ENCODE measurements around the gene TRMT44.

The TRMT44 gene

GRCh38 chr4:8439168-8439567, 1.4 kb upstream of the TRMT44 start:
- peak overlapping the region; percentile 80 for H3K27ac ChIP-seq (ENCODE audit: poor library complexity, severe bottlenecking)
- peak overlapping the region; percentile 98 for H3K4me3 ChIP-seq (ENCODE audit: severe bottlenecking)
- no peaks in the 10 kb centered on the region for H3K27me3 ChIP-seq (ENCODE audit: insufficient read depth, poor library complexity, severe bottlenecking)
- H3K4me1 ChIP-seq (ENCODE audit: insufficient read depth, poor library complexity, severe bottlenecking): peaks cover 44% of the 10 kb centered on the region
- no peaks in the 10 kb centered on the region for H3K9me3 ChIP-seq (ENCODE audit: severe bottlenecking)
- TF ChIP-seq CTCF (IDR thresholded peaks at IDR 0.05; ENCODE audit: poor library complexity, severe bottlenecking): no peak
- DNase-seq (ENCODE audit: low spot score): no peak
- H3K36me3 ChIP-seq (ENCODE audit: low read depth): peaks cover 4% of the 10 kb centered on the region; the same call in 1 of the 2 replicates
- ATAC-seq (ENCODE audit: low read depth): no peak

GRCh38 chr4:8439914-8440491, 574 bp upstream of the TRMT44 start:
- peaks cover 44% of the 10 kb centered on the region for H3K4me1 ChIP-seq (ENCODE audit: insufficient read depth, poor library complexity, severe bottlenecking)
- no peak; the same call in 2 of the 3 replicates for ATAC-seq (ENCODE audit: low read depth)
- DNase-seq (ENCODE audit: low spot score): no peak

GRCh38 chr4:8441499-8442091, 1.0 kb downstream of the TRMT44 start:
- DNase-seq (ENCODE audit: low spot score) (no peak), ATAC-seq (ENCODE audit: low read depth) (no peak)
- Histone ChIP-seq H3K4me3 (ENCODE audit: severe bottlenecking) (peak overlapping the region; percentile 98), H3K27me3 (ENCODE audit: insufficient read depth, poor library complexity, severe bottlenecking) (no peaks in the 10 kb centered on the region), H3K9me3 (ENCODE audit: severe bottlenecking) (no peaks in the 10 kb centered on the region), H3K27ac (ENCODE audit: poor library complexity, severe bottlenecking) (no peak overlapping the region), H3K4me1 (ENCODE audit: insufficient read depth, poor library complexity, severe bottlenecking) (peaks cover 40% of the 10 kb centered on the region), H3K36me3 (ENCODE audit: low read depth) (peaks cover 11% of the 10 kb centered on the region)
- no peak for TF ChIP-seq CTCF (IDR thresholded peaks at IDR 0.05; ENCODE audit: poor library complexity, severe bottlenecking)

More at GRCh38 chr4:8439914-8440491, 574 bp upstream of the TRMT44 start:
- Histone ChIP-seq H3K9me3 (ENCODE audit: severe bottlenecking) (no peaks in the 10 kb centered on the region), H3K27ac (ENCODE audit: poor library complexity, severe bottlenecking) (peak overlapping the region; percentile 80), H3K27me3 (ENCODE audit: insufficient read depth, poor library complexity, severe bottlenecking) (no peaks in the 10 kb centered on the region), H3K36me3 (ENCODE audit: low read depth) (peaks cover 4% of the 10 kb centered on the region; the same call in 1 of the 2 replicates), H3K4me3 (ENCODE audit: severe bottlenecking) (peak overlapping the region; percentile 98)
- no peak for TF ChIP-seq CTCF (IDR thresholded peaks at IDR 0.05; ENCODE audit: poor library complexity, severe bottlenecking)

- DNase-seq (ENCODE audit: low spot score) (no peak), ATAC-seq (ENCODE audit: low read depth) (no peak)
- Histone ChIP-seq H3K27ac (ENCODE audit: poor library complexity, severe bottlenecking) (no peak overlapping the region), H3K4me1 (ENCODE audit: insufficient read depth, poor library complexity, severe bottlenecking) (peaks cover 33% of the 10 kb centered on the region), H3K27me3 (ENCODE audit: insufficient read depth, poor library complexity, severe bottlenecking) (no peaks in the 10 kb centered on the region), H3K9me3 (ENCODE audit: severe bottlenecking) (no peaks in the 10 kb centered on the region), H3K4me3 (ENCODE audit: severe bottlenecking) (peak overlapping the region; percentile 98), H3K36me3 (ENCODE audit: low read depth) (peaks cover 20% of the 10 kb centered on the region)
- TF ChIP-seq CTCF (IDR thresholded peaks at IDR 0.05; ENCODE audit: poor library complexity, severe bottlenecking): no peak
Observed at GRCh38 chr4:8442596-8443358, 2.2 kb downstream of the TRMT44 start.
